Ishikawa (cell line): ENCODE results near the gene CDKN2B-AS1.

Experiments
- CEBPB ChIP-seq: IDR thresholded peaks from 2 replicates; pipeline ENCODE4 v1.6.1; 2012
- CREB1 ChIP-seq: IDR thresholded peaks from 2 replicates; pipeline ENCODE4 v1.6.1; 2012; ENCODE audit warnings: low read depth
- EGR1 ChIP-seq: IDR thresholded peaks from 2 replicates; pipeline ENCODE4 v1.6.1; 2012
- EP300 ChIP-seq: IDR thresholded peaks from 2 replicates; pipeline ENCODE4 v1.6.1; 2012; ENCODE audit warnings: borderline replicate concordance
- FOXM1 ChIP-seq: IDR thresholded peaks from 2 replicates; pipeline ENCODE4 v1.6.1; 2012; ENCODE audit warnings: low read depth, borderline replicate concordance
- NFIC ChIP-seq: IDR thresholded peaks from 2 replicates; pipeline ENCODE4 v1.6.1; 2012
- RAD21 ChIP-seq: IDR thresholded peaks from 2 replicates; pipeline ENCODE4 v1.6.1; 2012; ENCODE audit warnings: low read depth
- TAF1 ChIP-seq: IDR thresholded peaks from 2 replicates; pipeline ENCODE4 v1.6.1; 2012; ENCODE audit warnings: low read depth, mild to moderate bottlenecking
- TCF12 ChIP-seq: IDR thresholded peaks from 2 replicates; pipeline ENCODE4 v1.6.1; 2012; ENCODE audit warnings: low read depth
- TEAD4 ChIP-seq: IDR thresholded peaks from 2 replicates; pipeline ENCODE4 v1.6.1; 2012
- YY1 ChIP-seq: IDR thresholded peaks from 2 replicates; pipeline ENCODE4 v1.6.1; 2012; ENCODE audit warnings: low read depth
- ZBTB7A ChIP-seq: IDR thresholded peaks from 2 replicates; pipeline ENCODE4 v1.6.1; 2012; ENCODE audit warnings: low read depth
- TF ChIP-seq, protein P1 (sequence below): IDR thresholded peaks from 2 replicates; pipeline ENCODE4 v1.6.1; 2012
- TF ChIP-seq, protein P2 (sequence below): IDR thresholded peaks from 2 replicates; pipeline ENCODE4 v1.6.1; 2012
- TF ChIP-seq, protein P3 (sequence below): IDR thresholded peaks from 2 replicates; pipeline ENCODE4 v1.6.1; 2012; ENCODE audit warnings: low read depth, mild to moderate bottlenecking

CDKN2B-AS1 gene

DNA sequence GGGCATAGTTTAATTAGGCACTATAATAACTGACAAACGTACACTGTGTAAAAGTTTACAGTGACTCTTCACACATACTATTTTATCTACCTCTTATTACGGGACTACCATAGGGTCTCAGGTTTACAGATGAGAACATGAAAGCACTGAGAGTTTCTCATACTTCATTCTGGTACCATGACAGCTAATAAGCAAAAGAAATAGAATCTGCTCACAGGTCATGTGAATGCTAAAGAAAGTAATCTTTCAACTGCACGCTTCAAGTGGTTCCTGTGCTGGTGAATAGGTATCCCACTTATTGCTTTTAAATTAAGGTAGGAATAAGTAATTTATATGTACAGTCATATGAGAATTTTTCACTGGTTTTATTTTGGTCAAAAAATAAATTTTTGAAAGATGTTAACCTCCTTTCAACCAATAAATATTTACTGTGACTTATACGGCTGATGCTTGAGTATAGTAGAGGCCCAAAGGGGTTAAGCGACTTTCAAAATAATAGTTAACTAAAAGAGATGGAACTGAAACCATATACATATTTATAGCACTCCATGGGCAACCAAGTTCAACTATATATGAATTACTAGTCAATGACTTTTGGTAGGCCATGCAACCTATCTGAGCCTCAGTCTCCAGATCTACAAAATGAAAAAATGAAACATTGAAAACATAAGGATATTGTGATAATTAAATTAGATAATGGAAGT, 8.5 kb upstream of the CDKN2B-AS1 start:
- no peak for TF ChIP-seq CREB1
- TF ChIP-seq, protein P1, sequence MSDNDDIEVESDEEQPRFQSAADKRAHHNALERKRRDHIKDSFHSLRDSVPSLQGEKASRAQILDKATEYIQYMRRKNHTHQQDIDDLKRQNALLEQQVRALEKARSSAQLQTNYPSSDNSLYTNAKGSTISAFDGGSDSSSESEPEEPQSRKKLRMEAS, result no peak
- TF ChIP-seq, protein P2, sequence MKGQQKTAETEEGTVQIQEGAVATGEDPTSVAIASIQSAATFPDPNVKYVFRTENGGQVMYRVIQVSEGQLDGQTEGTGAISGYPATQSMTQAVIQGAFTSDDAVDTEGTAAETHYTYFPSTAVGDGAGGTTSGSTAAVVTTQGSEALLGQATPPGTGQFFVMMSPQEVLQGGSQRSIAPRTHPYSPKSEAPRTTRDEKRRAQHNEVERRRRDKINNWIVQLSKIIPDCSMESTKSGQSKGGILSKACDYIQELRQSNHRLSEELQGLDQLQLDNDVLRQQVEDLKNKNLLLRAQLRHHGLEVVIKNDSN, result no peak
- no peak for TF ChIP-seq YY1
- TF ChIP-seq, protein P3, sequence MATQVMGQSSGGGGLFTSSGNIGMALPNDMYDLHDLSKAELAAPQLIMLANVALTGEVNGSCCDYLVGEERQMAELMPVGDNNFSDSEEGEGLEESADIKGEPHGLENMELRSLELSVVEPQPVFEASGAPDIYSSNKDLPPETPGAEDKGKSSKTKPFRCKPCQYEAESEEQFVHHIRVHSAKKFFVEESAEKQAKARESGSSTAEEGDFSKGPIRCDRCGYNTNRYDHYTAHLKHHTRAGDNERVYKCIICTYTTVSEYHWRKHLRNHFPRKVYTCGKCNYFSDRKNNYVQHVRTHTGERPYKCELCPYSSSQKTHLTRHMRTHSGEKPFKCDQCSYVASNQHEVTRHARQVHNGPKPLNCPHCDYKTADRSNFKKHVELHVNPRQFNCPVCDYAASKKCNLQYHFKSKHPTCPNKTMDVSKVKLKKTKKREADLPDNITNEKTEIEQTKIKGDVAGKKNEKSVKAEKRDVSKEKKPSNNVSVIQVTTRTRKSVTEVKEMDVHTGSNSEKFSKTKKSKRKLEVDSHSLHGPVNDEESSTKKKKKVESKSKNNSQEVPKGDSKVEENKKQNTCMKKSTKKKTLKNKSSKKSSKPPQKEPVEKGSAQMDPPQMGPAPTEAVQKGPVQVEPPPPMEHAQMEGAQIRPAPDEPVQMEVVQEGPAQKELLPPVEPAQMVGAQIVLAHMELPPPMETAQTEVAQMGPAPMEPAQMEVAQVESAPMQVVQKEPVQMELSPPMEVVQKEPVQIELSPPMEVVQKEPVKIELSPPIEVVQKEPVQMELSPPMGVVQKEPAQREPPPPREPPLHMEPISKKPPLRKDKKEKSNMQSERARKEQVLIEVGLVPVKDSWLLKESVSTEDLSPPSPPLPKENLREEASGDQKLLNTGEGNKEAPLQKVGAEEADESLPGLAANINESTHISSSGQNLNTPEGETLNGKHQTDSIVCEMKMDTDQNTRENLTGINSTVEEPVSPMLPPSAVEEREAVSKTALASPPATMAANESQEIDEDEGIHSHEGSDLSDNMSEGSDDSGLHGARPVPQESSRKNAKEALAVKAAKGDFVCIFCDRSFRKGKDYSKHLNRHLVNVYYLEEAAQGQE, result no peak
- no peak for TF ChIP-seq FOXM1
- no peak for TF ChIP-seq ZBTB7A
- no peak for TF ChIP-seq EP300
- TF ChIP-seq TCF12, result no peak
- TF ChIP-seq TEAD4, result no peak
- no peak for TF ChIP-seq CEBPB
- no peak for TF ChIP-seq NFIC
- TF ChIP-seq RAD21, result no peak
- TF ChIP-seq TAF1, result no peak
- no peak for TF ChIP-seq EGR1

DNA sequence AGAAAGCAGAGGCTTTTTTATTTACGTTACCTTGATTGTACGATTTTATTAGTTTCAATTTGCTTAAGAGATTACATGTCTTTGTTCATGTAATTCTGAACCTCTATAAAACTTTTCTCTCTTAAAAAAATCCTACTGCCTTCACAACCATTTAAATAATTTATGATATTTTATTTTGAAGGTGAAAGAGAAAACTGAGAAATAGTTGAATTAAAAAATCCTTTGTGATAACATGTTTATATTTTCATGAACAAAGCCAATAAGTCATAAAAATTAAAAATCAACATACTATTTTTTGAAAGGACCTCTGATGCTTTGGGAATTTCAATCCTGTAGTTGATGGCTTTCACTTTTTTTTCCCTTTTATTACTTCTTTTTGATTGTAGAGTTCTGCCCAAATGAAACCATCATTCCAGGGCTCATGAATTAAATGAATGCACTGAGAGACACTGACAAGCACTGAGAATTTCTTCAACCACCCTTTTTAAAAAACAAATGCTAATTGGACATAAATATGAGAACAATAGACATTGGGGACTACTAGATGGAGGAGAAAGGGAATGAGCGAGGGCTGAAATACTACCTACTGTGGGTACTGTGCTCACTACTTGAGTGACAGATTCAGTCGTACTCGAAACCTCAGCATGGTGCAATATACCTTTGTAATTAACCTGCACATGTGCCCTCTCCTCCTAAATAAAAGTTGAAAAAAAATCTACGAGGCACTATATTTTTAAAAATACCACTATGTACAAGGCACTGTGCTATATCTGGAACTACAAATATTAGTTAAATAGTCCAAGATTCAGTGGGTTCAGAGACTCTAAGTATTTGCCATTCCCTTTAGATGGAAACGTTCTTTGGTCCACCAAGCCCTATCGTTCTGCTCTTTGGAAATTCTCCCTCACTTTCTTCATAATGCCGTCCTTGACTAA, 6.3 kb upstream of the CDKN2B-AS1 start:
- TF ChIP-seq, protein P1, result no peak
- TF ChIP-seq CREB1 (no peak), RAD21 (no peak), ZBTB7A (no peak), CEBPB (no peak), FOXM1 (no peak)
- TF ChIP-seq, protein P2, result no peak

DNA sequence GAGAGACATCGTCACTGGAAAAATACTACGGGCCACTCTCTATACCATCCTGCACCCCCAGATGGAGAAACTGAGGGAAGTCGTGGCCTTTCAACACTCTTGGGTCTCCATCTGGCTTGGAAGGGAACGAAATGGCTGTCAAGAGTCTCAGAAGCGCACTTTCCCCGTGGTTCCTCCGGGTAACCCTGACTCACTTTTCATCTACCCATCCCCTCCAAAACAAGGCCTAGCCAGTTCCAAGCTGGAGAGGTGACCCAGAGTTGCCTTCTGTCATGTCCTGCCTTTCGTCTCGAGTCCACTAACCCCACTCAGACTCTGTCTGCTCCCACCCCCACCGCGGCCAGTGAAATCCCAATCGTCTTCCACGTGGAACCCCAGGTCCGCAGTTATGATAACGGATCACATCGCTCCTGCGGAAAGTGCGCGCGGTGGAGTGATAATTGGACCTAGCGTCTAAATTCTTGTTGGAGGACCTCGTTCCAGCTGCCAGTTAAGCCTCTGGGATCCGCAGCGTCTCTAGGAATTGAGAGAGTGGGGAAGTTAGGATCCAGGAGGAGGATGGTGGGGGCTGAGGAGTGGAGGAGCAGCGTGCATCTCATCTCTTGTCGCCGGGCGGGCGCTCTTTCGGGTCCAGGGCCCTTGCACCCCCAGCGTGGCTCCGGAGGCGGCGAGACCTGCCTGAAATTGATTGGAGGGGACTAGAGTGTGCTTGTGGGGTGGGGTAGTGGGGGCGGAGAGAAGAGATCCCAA, 5.0 kb upstream of the CDKN2B-AS1 start:
- TF ChIP-seq RAD21, result no peak
- TF ChIP-seq EGR1, result no peak
- TF ChIP-seq CEBPB, result no peak
- TF ChIP-seq EP300, result no peak
- TF ChIP-seq ZBTB7A, result no peak
- TF ChIP-seq, protein P1, result no peak

DNA sequence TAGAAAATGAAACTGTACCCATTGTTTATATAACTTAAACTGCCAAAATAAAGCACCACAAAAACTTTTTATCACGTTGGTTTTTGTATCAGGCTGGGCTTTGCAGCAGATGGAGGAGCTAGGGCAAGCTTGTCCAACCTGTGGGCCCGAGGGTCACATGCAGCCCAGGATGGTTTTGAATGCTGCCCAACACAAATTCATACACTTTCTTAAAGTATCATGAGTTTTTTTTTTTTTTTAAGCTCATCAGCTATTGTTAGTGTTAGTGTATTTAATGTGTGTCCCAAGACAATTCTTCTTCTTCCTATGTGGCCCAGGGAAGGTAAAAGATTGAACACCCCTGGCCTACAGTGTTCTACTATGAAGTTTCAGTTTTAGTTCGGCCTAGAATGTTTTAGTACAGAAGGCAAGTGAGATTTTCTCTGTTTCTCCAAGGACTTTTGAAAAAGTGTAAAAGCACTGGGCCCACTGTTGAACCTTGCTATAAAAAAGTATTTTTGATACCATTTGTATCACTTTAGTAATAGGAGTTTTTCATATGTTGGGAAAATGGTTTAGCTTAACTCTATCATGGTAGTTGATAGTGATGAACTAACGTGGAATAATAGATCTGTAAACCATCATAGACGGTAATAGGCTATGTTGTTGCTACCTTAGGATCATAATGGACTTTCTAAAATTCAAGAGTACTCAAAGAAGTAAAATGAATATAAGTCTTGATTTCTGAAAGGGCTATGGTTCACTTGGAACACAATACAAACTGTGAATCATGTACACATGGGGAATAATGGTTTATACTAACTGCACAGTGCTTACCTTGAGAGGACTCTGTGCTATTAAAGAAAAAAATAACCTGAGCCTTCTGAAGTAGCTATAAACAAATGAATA, 3.3 kb upstream of the CDKN2B-AS1 start:
- TF ChIP-seq RAD21 (no peak), FOXM1 (no peak), NFIC (no peak), TAF1 (no peak), EGR1 (no peak), TEAD4 (no peak), TCF12 (no peak), EP300 (no peak), ZBTB7A (no peak), CEBPB (no peak)
- TF ChIP-seq, protein P2, result no peak
- TF ChIP-seq, protein P1, result no peak
- TF ChIP-seq, protein P3, result no peak
